IPS-18c (cell line): ENCODE data around the gene MBOAT2.

Experiments used
- H3K4me3 ChIP-seq: 2 replicates; pipeline ENCODE4 v1.7.0; 2013; ENCODE audit warnings: low read depth, mild to moderate bottlenecking, low read length, moderate library complexity; ENCODE audit not compliant: insufficient read depth
- H3K9me3 ChIP-seq: one replicate; pipeline ENCODE4 v1.6.1; 2013; ENCODE audit warnings: mild to moderate bottlenecking, low read length, moderate library complexity; ENCODE audit not compliant: control insufficient read depth, insufficient read depth

MBOAT2 gene

DNA sequence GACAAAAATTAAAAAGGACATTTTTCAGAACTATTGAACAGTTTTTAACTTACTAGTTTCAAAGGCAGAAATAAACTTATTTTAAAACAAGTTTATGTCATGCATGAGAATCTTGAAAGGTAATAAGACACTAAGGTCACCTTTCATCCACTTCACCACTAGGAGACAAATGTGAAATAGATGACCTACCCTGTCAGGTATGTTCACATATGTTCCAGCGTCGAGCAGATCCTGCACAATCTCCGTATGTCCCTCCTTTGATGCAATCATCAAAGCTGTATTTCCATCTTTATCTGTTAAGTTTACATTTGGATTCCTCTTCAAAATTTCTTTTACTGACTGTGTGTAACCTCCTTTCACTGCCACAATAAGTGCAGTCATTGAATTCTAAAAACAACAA is 200.7 kb downstream of the MBOAT2 start:
- Histone ChIP-seq H3K9me3 (no peaks in the 10 kb centered on the region), H3K4me3 (no peak overlapping the region)
